Smooth muscle cell of the brain vasculature (primary cell): ENCODE measurements around the gene RAB26.

Experiments
- DNase-seq: peaks from one replicate; pipeline ENCODE4 v3.0.0-alpha.2; 2012; ENCODE audit warnings: low read depth, low spot score

The RAB26 gene

GRCh38 chr16:2159175-2159838 lies 10.9 kb downstream of the RAB26 start:
- no peak for DNase-seq

- DNase-seq: no peak
Observed at GRCh38 chr16:2160915-2161551, 12.6 kb downstream of the RAB26 start.

GRCh38 chr16:2161911-2162310 lies 13.5 kb downstream of the RAB26 start:
- no peak for DNase-seq

- DNase-seq: no peak
Observed at GRCh38 chr16:2162676-2163118, 14.3 kb downstream of the RAB26 start.

GRCh38 chr16:2163211-2163881 lies 14.9 kb downstream of the RAB26 start:
- DNase-seq: no peak

GRCh38 chr16:2165861-2166260 lies 17.4 kb downstream of the RAB26 start:
- DNase-seq: no peak

- DNase-seq: no peak
Observed at GRCh38 chr16:2166263-2167067, 18.0 kb downstream of the RAB26 start.

- DNase-seq: no peak
Observed at GRCh38 chr16:2167068-2167638, 18.7 kb downstream of the RAB26 start.

- DNase-seq: no peak
Observed at GRCh38 chr16:2170080-2170479, 21.7 kb downstream of the RAB26 start.

- no peak for DNase-seq
Observed at GRCh38 chr16:2170587-2171435, 22.4 kb downstream of the RAB26 start.

- DNase-seq: no peak
Observed at GRCh38 chr16:2171601-2172178, 23.3 kb downstream of the RAB26 start.

GRCh38 chr16:2172688-2173335 lies 24.4 kb downstream of the RAB26 start:
- no peak for DNase-seq

- DNase-seq: no peak
Observed at GRCh38 chr16:2173366-2173765, 24.9 kb downstream of the RAB26 start.

GRCh38 chr16:2173916-2174315 lies 25.5 kb downstream of the RAB26 start:
- no peak for DNase-seq

GRCh38 chr16:2174396-2175131 lies 26.1 kb downstream of the RAB26 start:
- no peak for DNase-seq

- no peak for DNase-seq
Observed at GRCh38 chr16:2175454-2175853, 27.0 kb downstream of the RAB26 start.

- DNase-seq: no peak
Observed at GRCh38 chr16:2176047-2176446, 27.6 kb downstream of the RAB26 start.

- no peak for DNase-seq
Observed at GRCh38 chr16:2177101-2177500, 28.7 kb downstream of the RAB26 start.

GRCh38 chr16:2177561-2177960 lies 29.1 kb downstream of the RAB26 start:
- DNase-seq: no peak
